Measurements from ENCODE around the gene BLM.

GRCh38 chr15:90812958-90813265 is 95.8 kb downstream of the BLM start:
- TF ChIP-seq CTCF (conservative IDR thresholded peaks at IDR 0.05 in 1 of 2, IDR thresholded peaks at IDR 0.05 in 1 of 2; ENCODE audit: extremely low read depth in 1 of 2, insufficient read depth in 1 of 2, low read depth in 1 of 2, low read length in 2 of 2) (no peak), EZH2 (IDR thresholded peaks at IDR 0.05; ENCODE audit: borderline replicate concordance, low read length) (no peak)
